Spleen (tissue), 11 donors: Measurements from ENCODE around the gene TMEM41B. TPM values are rescaled to one million over a fixed set of nuclear protein-coding genes. Genes with fewer than 3 reads are reported as not detected.

Experiments used
- DNase-seq: peaks from one replicate; pipeline ENCODE4 v3.0.0-alpha.2; 2020
- H3K27ac ChIP-seq, 8 donors: fragments of 200-600 bp; sonication (generic) in 7 of 8; 1 replicate in 4 of 8; 2 replicates in 4 of 8; pipeline versions ENCODE4 v1.5.0 to v1.8.0; 2016 to 2021; ENCODE audit warnings: inconsistent platforms in 4 of 8, mild to moderate bottlenecking in 4 of 8, moderate library complexity in 1 of 8
- H3K27me3 ChIP-seq, 7 donors: fragments of 200-600 bp; sonication (generic) in 6 of 7; replicated peaks in 1 of 7; 1 replicate in 4 of 7; 2 replicates in 3 of 7; pipeline versions ENCODE4 v1.5.0 to v1.8.0; 2016 to 2021; ENCODE audit warnings: inconsistent platforms in 3 of 7, mild to moderate bottlenecking in 1 of 7
- H3K36me3 ChIP-seq, 6 donors: fragments of 200-600 bp; sonication (generic) in 5 of 6; 1 replicate in 4 of 6; 2 replicates in 2 of 6; pipeline versions ENCODE4 v1.5.0 to v1.8.0; 2016 to 2021; ENCODE audit warnings: inconsistent platforms in 2 of 6
- H3K4me1 ChIP-seq, 6 donors: fragments of 200-600 bp; sonication (generic) in 5 of 6; 1 replicate in 3 of 6; 2 replicates in 3 of 6; pipeline versions ENCODE4 v1.5.0 to v1.8.0; 2016 to 2021; ENCODE audit warnings: inconsistent platforms in 3 of 6
- H3K4me3 ChIP-seq, 8 donors: fragments of 200-600 bp; sonication (generic) in 7 of 8; 1 replicate in 4 of 8; 2 replicates in 4 of 8; pipeline versions ENCODE4 v1.5.0 to v1.8.0; 2016 to 2021; ENCODE audit warnings: inconsistent platforms in 4 of 8, mild to moderate bottlenecking in 4 of 8, moderate library complexity in 2 of 8
- H3K9me3 ChIP-seq, 8 donors: fragments of 200-600 bp; sonication (generic) in 7 of 8; 1 replicate in 4 of 8; 2 replicates in 4 of 8; pipeline versions ENCODE4 v1.5.0 to v1.8.0; 2016 to 2021; ENCODE audit warnings: inconsistent platforms in 4 of 8
- CTCF ChIP-seq, 11 experiments: fragments of 200-600 bp in 7 of 11; fragments of 450-650 bp in 4 of 11; sonication (generic) in 4 of 11; IDR thresholded peaks in 8 of 11; conservative IDR thresholded peaks in 3 of 11; 1 replicate in 7 of 11; 2 replicates in 4 of 11; pipeline versions ENCODE4 v1.4.0 to v1.8.0; 2016 to 2021; ENCODE audit warnings: antibody characterized with exemption in 11 of 11, inconsistent platforms in 4 of 11, mild to moderate bottlenecking in 1 of 11
- POLR2A ChIP-seq, 3 donors: fragments of 450-650 bp; IDR thresholded peaks; one replicate each; pipeline ENCODE4 v1.5.1; 2017; ENCODE audit warnings: antibody characterized with exemption in 3 of 3, mild to moderate bottlenecking in 1 of 3
- POLR2AphosphoS5 ChIP-seq, 3 donors: sonication (generic); formaldehyde crosslinking; IDR thresholded peaks; one replicate each; pipeline ENCODE4 v1.5.1; 2017; ENCODE audit warnings: antibody characterized with exemption in 3 of 3
- WGBS, 5 donors: extraction: QIAGEN DNeasy Blood & Tissue Kit in 3 of 5; methylation state at CpG; one replicate each; pipeline versions ENCODE4 v1.1.5 to v1.1.7; 2013 to 2018; 5-methylcytosine and 5-hydroxymethylcytosine counted together
- intact Hi-C: fragments of 100-400 bp; cut with DNase I; formaldehyde crosslinking; loops from one replicate; pipeline ENCODE4 v1.15.0; 2023; ENCODE audit warnings: low total_unique reads
- polyA plus RNA-seq, 3 donors: library from polyadenylated mRNA; stranded (reverse); fragments of 200-250 nt; gene quantifications; one replicate each; pipeline ENCODE4 v1.2.1, GENCODE V29; 2013
- total RNA-seq, 7 donors: library from RNA; depleted of rRNA in 3 of 7; stranded (reverse); fragments of >200 nt in 3 of 7; fragmentation: NEBNext Ultra II Directional in 4 of 7; extraction: Animal tissue kit (Norgen Biotek cat#: 25700) in 4 of 7; gene quantifications; one replicate each; pipeline versions ENCODE4 v1.1.0 to v1.2.1, GENCODE V29; 2016 to 2021
- donor health status: healthy with polysubstance abuse.
- donor health status: DM: no; HTN: no; CAD: no; lungs with moderate emphysema.
- donor health status: DM: no; HTN: no; CAD: no.
- donor health status: Bipolar disorder and iron deficiency.
- donor health status: healthy.
- donor health status: DM: no; HTN: no; CAD: no.
- donor health status: DM: yes; HTN: yes; CAD: no.

TMEM41B gene
- total and polyA plus RNA-seq, 10 donors: 9.9 to 29.4 (median 23.5) TPM

- TF ChIP-seq POLR2AphosphoS5 (IDR thresholded peaks at IDR 0.05) (no peak), CTCF (IDR thresholded peaks at IDR 0.05 in 8 of 11, conservative IDR thresholded peaks at IDR 0.05 in 3 of 11) (no peak), POLR2A (IDR thresholded peaks at IDR 0.05) (no peak)
- Histone ChIP-seq H3K9me3 (no peaks in the 10 kb centered on the region), H3K27me3 (no peaks in the 10 kb centered on the region), H3K4me1 (peaks cover 8 to 44% (median 19%) of the 10 kb centered on the region in 6 donors), H3K27ac (no peak overlapping the region), H3K4me3 (no peak overlapping the region), H3K36me3 (peaks cover 0 to 14% (median 0%) of the 10 kb centered on the region in 6 donors)
- no peak for DNase-seq
- intact Hi-C loops: no loop called here
- 88 to 92% (median 90%) methylated on average over 3 of the region's 3 CpGs for whole genome bisulfite sequencing, 5 donors
Measured at GRCh38 chr11:9276571-9276970, 37.8 kb downstream of the TMEM41B start.

- 76 to 85% (median 81%) methylated on average over 8 of the region's 8 CpGs for WGBS, 5 donors
- intact Hi-C loops: no loop called here
Measured at GRCh38 chr11:9274499-9275258, 39.7 kb downstream of the TMEM41B start.

DNA sequence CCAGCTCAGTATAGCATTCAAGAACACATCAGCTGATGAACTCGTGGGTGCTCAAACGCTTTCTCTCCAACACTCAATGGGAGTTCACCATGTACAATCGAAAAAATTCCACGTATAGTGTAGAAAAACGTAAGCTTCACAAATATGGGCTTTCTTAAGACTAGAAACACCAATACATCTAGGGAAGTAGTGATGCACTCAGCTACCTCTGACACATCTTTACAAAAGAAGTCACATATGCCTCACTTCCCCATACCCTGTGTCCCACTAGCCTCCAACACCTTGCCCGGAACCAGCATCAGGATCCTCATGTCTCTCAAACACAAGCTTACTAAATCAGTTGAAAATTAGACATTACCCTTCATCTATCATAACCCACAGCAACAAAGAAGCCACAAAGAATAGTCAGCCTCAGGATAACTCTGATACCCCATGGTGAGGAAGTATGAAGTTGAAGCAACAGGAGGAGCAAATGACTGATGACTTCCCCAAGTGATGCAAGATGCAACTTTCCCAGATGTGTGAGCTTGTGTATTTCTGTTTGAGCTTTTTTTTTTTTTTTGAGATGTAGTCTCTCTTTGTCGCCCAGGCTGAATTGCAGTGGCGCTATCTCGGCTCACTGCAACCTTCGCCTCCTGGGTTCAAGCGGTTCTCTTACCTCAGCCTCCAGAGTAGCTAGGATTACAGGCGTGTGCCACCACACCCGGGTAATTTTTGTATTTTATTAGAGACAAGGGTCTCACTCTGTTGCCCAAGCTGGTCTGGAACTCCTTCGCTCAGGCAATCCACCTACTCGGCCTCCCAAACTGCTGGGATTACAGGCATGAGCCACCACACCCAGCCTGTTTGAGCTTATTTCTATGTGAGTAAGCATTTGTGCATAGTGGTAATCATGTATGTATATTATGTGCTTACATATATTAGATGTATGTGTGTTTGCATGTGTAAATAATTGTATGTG is 40.7 kb downstream of the TMEM41B start:
- 73 to 85% (median 79%) methylated on average over 15 of the region's 15 CpGs for WGBS, 5 donors
- DNase-seq: no peak
- Histone ChIP-seq H3K27me3 (no peaks in the 10 kb centered on the region), H3K4me1 (peaks cover 0 to 25% (median 7%) of the 10 kb centered on the region in 6 donors), H3K4me3 (peak overlapping the region in 1 of 8 donors; percentile 48), H3K36me3 (peaks cover 0 to 3% (median 0%) of the 10 kb centered on the region in 6 donors), H3K27ac (peak overlapping the region in 7 of 8 donors; percentile 37 to 89 (median 80)), H3K9me3 (no peaks in the 10 kb centered on the region)
- TF ChIP-seq POLR2A (IDR thresholded peaks at IDR 0.05) (no peak), CTCF (IDR thresholded peaks at IDR 0.05 in 8 of 11, conservative IDR thresholded peaks at IDR 0.05 in 3 of 11) (no peak), POLR2AphosphoS5 (IDR thresholded peaks at IDR 0.05) (no peak)
- intact Hi-C loops: no loop called here

More at GRCh38 chr11:9274499-9275258, 39.7 kb downstream of the TMEM41B start:
- Histone ChIP-seq H3K27me3 (no peaks in the 10 kb centered on the region), H3K27ac (peak overlapping the region in 5 of 8 donors; percentile 65 to 89 (median 81)), H3K36me3 (peaks cover 0 to 4% (median 0%) of the 10 kb centered on the region in 6 donors), H3K4me3 (peak overlapping the region in 1 of 8 donors; percentile 48), H3K9me3 (no peaks in the 10 kb centered on the region), H3K4me1 (peaks cover 0 to 25% (median 7%) of the 10 kb centered on the region in 6 donors)
- TF ChIP-seq POLR2AphosphoS5 (IDR thresholded peaks at IDR 0.05): no peak
- TF ChIP-seq CTCF (IDR thresholded peaks at IDR 0.05 in 8 of 11, conservative IDR thresholded peaks at IDR 0.05 in 3 of 11): no peak
- no peak for TF ChIP-seq POLR2A (IDR thresholded peaks at IDR 0.05)
- DNase-seq: no peak
